CD4-positive, alpha-beta T cell treated with Interleukin-15 for 4 hours (primary cell): ENCODE data around the gene KRTAP5-9.
"Not testable (repeated sequence)": the region's sequence is repeated elsewhere in the genome, so short reads cannot be mapped to it uniquely, and the experiment has no call there.

Source experiments
- DNase-seq: peaks from one replicate; pipeline ENCODE4 v3.0.0-alpha.2; 2020; ENCODE audit warnings: low spot score

Gene KRTAP5-9

GRCh38 chr11:71548120-71548519 lies at the start of gene KRTAP5-9:
KRTAP5-9 (plus strand) TSS chr11:71548420; CDS start chr11:71548658, 238 bp downstream.
- DNase-seq = no peak

GRCh38 chr11:71499125-71499524 lies 49.1 kb upstream of the KRTAP5-9 start:
- no peak for DNase-seq

GRCh38 chr11:71499546-71499945 lies 48.7 kb upstream of the KRTAP5-9 start:
- no peak for DNase-seq

GRCh38 chr11:71500601-71501021 lies 47.6 kb upstream of the KRTAP5-9 start:
- no peak for DNase-seq

- no peak for DNase-seq
Measured at GRCh38 chr11:71501071-71501985, 46.9 kb upstream of the KRTAP5-9 start.

GRCh38 chr11:71502026-71502425 lies 46.2 kb upstream of the KRTAP5-9 start:
- no peak for DNase-seq

GRCh38 chr11:71502871-71503435 lies 45.3 kb upstream of the KRTAP5-9 start:
- DNase-seq = no peak

GRCh38 chr11:71504531-71504930 lies 43.7 kb upstream of the KRTAP5-9 start:
- no peak for DNase-seq

- DNase-seq = no peak
Measured at GRCh38 chr11:71505001-71505400, 43.2 kb upstream of the KRTAP5-9 start.

- no peak for DNase-seq
Measured at GRCh38 chr11:71505781-71506180, 42.4 kb upstream of the KRTAP5-9 start.

- no peak for DNase-seq
Measured at GRCh38 chr11:71507102-71507501, 41.1 kb upstream of the KRTAP5-9 start.

GRCh38 chr11:71518506-71519471 lies 29.4 kb upstream of the KRTAP5-9 start:
- DNase-seq = no peak

GRCh38 chr11:71519546-71519945 lies 28.7 kb upstream of the KRTAP5-9 start:
- no peak for DNase-seq

GRCh38 chr11:71525188-71525937 lies 22.9 kb upstream of the KRTAP5-9 start:
- no peak for DNase-seq

- no peak for DNase-seq
Measured at GRCh38 chr11:71525938-71526495, 22.2 kb upstream of the KRTAP5-9 start.

GRCh38 chr11:71526796-71527575 lies 21.2 kb upstream of the KRTAP5-9 start, which contains the start of gene KRTAP5-7:
KRTAP5-7 (plus strand) TSS chr11:71527267; CDS start chr11:71527301, 34 bp downstream.
- not testable (repeated sequence) for DNase-seq

GRCh38 chr11:71527576-71528210 lies 20.5 kb upstream of the KRTAP5-9 start:
- DNase-seq = no peak

- DNase-seq = no peak
Measured at GRCh38 chr11:71530602-71531001, 17.6 kb upstream of the KRTAP5-9 start.

- DNase-seq = no peak
Measured at GRCh38 chr11:71532036-71532610, 16.1 kb upstream of the KRTAP5-9 start.
